Suppressor macrophage (primary cell): ENCODE results near the gene EXD3.
"Not testable (repeated sequence)": the region's sequence is repeated elsewhere in the genome, so short reads cannot be mapped to it uniquely, and the experiment has no call there.

Source experiments
- DNase-seq, 4 experiments: peaks; one replicate each; pipeline ENCODE4 v3.0.0-alpha.2; 2020 to 2022

EXD3 gene

GRCh38 chr9:137331929-137332328, 91.0 kb downstream of the EXD3 start:
- DNase-seq, result no peak

GRCh38 chr9:137330689-137331088, 92.3 kb downstream of the EXD3 start:
- no peak for DNase-seq

- DNase-seq, result not testable (repeated sequence)
Measured at GRCh38 chr9:137329590-137329989, 93.4 kb downstream of the EXD3 start.

- not testable (repeated sequence) for DNase-seq
Measured at GRCh38 chr9:137327641-137328550, 95.1 kb downstream of the EXD3 start.

GRCh38 chr9:137326445-137327065, 96.4 kb downstream of the EXD3 start:
- DNase-seq, result peak; percentile 65 to 93 (median 78)

GRCh38 chr9:137325799-137326198, 97.2 kb downstream of the EXD3 start:
- DNase-seq, result no peak

- no peak for DNase-seq
Measured at GRCh38 chr9:137325124-137325523, 97.8 kb downstream of the EXD3 start.

- DNase-seq, result no peak
Measured at GRCh38 chr9:137323531-137324331, 99.2 kb downstream of the EXD3 start.

- DNase-seq, result no peak
Measured at GRCh38 chr9:137321726-137322361, 101.1 kb downstream of the EXD3 start.

GRCh38 chr9:137320555-137321384, 102.2 kb downstream of the EXD3 start:
- peak; percentile 44 to 72 (median 63) for DNase-seq

GRCh38 chr9:137319739-137320551, 103.0 kb downstream of the EXD3 start:
- no peak for DNase-seq

GRCh38 chr9:137319011-137319738, 103.8 kb downstream of the EXD3 start:
- no peak for DNase-seq

GRCh38 chr9:137318602-137319001, 104.4 kb downstream of the EXD3 start:
- no peak for DNase-seq

- DNase-seq, result no peak
Measured at GRCh38 chr9:137317718-137318511, 105.0 kb downstream of the EXD3 start.

- no peak for DNase-seq
Measured at GRCh38 chr9:137317021-137317717, 105.8 kb downstream of the EXD3 start.

- DNase-seq, result peak; percentile 51 to 79 (median 58)
Measured at GRCh38 chr9:137316012-137316981, 106.7 kb downstream of the EXD3 start.

GRCh38 chr9:137315581-137316011, 107.4 kb downstream of the EXD3 start:
- DNase-seq, result no peak
